HepG2 (cell line): ENCODE results near the gene ZNF48. TPM values are rescaled to one million over a fixed set of nuclear protein-coding genes. Genes with fewer than 3 reads are reported as not detected.

Experiments
- DRAP1 ChIP-seq: IDR thresholded peaks from 2 replicates; pipeline ENCODE4 v1.6.1; 2016; ENCODE audit warnings: missing genetic modification reagents, missing compliant biosample characterization
- GFI1 ChIP-seq: sonication (generic); formaldehyde crosslinking; IDR thresholded peaks from 2 replicates; pipeline ENCODE4 v1.5.0; 2020; ENCODE audit warnings: missing genetic modification reagents, mild to moderate bottlenecking, borderline replicate concordance
- NFIB ChIP-seq: sonication (generic); formaldehyde crosslinking; IDR thresholded peaks from 2 replicates; pipeline ENCODE4 v1.9.0; 2021; ENCODE audit warnings: missing genetic modification reagents, mild to moderate bottlenecking, borderline replicate concordance
- PHF20 ChIP-seq: sonication (generic); formaldehyde crosslinking; IDR thresholded peaks from 2 replicates; pipeline ENCODE4 v1.5.0; 2020; ENCODE audit warnings: mild to moderate bottlenecking, missing genetic modification reagents
- RELA ChIP-seq: sonication (generic); formaldehyde crosslinking; IDR thresholded peaks from 2 replicates; pipeline ENCODE4 v1.4.0; 2020; ENCODE audit warnings: missing genetic modification reagents
- SYNCRIP ChIP-seq: fragments of 200-400 bp; formaldehyde crosslinking; IDR thresholded peaks from 2 replicates; pipeline ENCODE4 v1.6.1; 2018; ENCODE audit warnings: mild to moderate bottlenecking, low read depth, low read length; ENCODE audit not compliant: insufficient read depth
- THRA ChIP-seq: sonication (generic); formaldehyde crosslinking; IDR thresholded peaks from 2 replicates; pipeline ENCODE4 v1.4.0; 2020; ENCODE audit warnings: missing genetic modification reagents, borderline replicate concordance
- U2AF2 ChIP-seq: fragments of 200-400 bp; formaldehyde crosslinking; IDR thresholded peaks from 2 replicates; pipeline ENCODE4 v1.6.1; 2017; ENCODE audit warnings: low read depth, mild to moderate bottlenecking, low read length
- ZC3H4 ChIP-seq: sonication (generic); formaldehyde crosslinking; IDR thresholded peaks from 2 replicates; pipeline ENCODE4 v1.4.0; 2020; ENCODE audit warnings: missing genetic modification reagents, borderline replicate concordance
- ZGPAT ChIP-seq: IDR thresholded peaks from 2 replicates; pipeline ENCODE4 v1.6.1; 2016; ENCODE audit warnings: mild to moderate bottlenecking
- ZHX1 ChIP-seq: sonication (generic); formaldehyde crosslinking; IDR thresholded peaks from 2 replicates; pipeline ENCODE4 v1.8.1; 2022; ENCODE audit warnings: low read depth, mild to moderate bottlenecking, missing genetic modification reagents
- ZNF10 ChIP-seq: sonication (generic); formaldehyde crosslinking; IDR thresholded peaks from 2 replicates; pipeline ENCODE4 v1.4.0; 2020; ENCODE audit warnings: mild to moderate bottlenecking, low read depth, missing genetic modification reagents, borderline replicate concordance
- ZNF451 ChIP-seq: sonication (generic); formaldehyde crosslinking; IDR thresholded peaks from 2 replicates; pipeline ENCODE4 v1.5.0; 2020; ENCODE audit warnings: mild to moderate bottlenecking, missing genetic modification reagents
- ZNF549 ChIP-seq: sonication (generic); formaldehyde crosslinking; IDR thresholded peaks from 2 replicates; pipeline ENCODE4 v1.5.0; 2020; ENCODE audit warnings: missing genetic modification reagents
- polyA plus RNA-seq, 8 experiments: library from polyadenylated mRNA; depleted of rRNA in 3 of 8; stranded (reverse) in 7 of 8; unstranded in 1 of 8; fragments of >200 nt; fragmentation: Illumina TruSeq in 4 of 8; extraction: Trizol in 4 of 8; gene quantifications; 2 replicates each; pipeline versions ENCODE4 v1.2.1 to v1.2.3, GENCODE V29; 2011 to 2016; ENCODE audit warnings: low read depth in 4 of 8, missing spikeins in 1 of 8, mixed read lengths in 1 of 8; ENCODE audit not compliant: insufficient read depth in 1 of 8
- total RNA-seq, 5 experiments: library from RNA; depleted of rRNA; stranded (reverse); fragments of >200 nt; fragmentation: Illumina TruSeq; extraction: Trizol; gene quantifications; 2 replicates each; pipeline ENCODE4 v1.2.3, GENCODE V29; 2016; ENCODE audit warnings: low read depth in 1 of 5
- TF ChIP-seq, protein P1 (sequence below): sonication (generic); formaldehyde crosslinking; IDR thresholded peaks from 2 replicates; pipeline ENCODE4 v1.8.0; 2022; ENCODE audit warnings: missing genetic modification reagents, mild to moderate bottlenecking, inconsistent platforms, borderline replicate concordance

The ZNF48 gene
- total and polyA plus RNA-seq, 2 of the 13 experiments (the other 11 are each of a cell fraction or from before 2014, with no cell fraction given), result 9.9 to 12.3 TPM

GRCh38 chr16:30377812-30378235, 17.4 kb upstream of the ZNF48 start (continued):
- TF ChIP-seq GFI1 (CRISPR knock-in tag), result no peak
- peak; percentile 77 for TF ChIP-seq PHF20 (CRISPR knock-in tag)
- peak; percentile 47; the same call in 1 of the 2 replicates for TF ChIP-seq ZGPAT (CRISPR knock-in tag)
- TF ChIP-seq ZNF549 (CRISPR knock-in tag), result no peak
- TF ChIP-seq U2AF2, result no peak
- no peak for TF ChIP-seq ZNF451 (CRISPR knock-in tag)
- TF ChIP-seq ZC3H4 (CRISPR knock-in tag), result peak; percentile 9; the same call in 1 of the 2 replicates
- TF ChIP-seq THRA, result no peak
- TF ChIP-seq NFIB (CRISPR knock-in tag), result no peak
- no peak for TF ChIP-seq ZNF10 (CRISPR knock-in tag)
- peak; percentile 62; the same call in 1 of the 2 replicates for TF ChIP-seq DRAP1
- TF ChIP-seq, protein P1, sequence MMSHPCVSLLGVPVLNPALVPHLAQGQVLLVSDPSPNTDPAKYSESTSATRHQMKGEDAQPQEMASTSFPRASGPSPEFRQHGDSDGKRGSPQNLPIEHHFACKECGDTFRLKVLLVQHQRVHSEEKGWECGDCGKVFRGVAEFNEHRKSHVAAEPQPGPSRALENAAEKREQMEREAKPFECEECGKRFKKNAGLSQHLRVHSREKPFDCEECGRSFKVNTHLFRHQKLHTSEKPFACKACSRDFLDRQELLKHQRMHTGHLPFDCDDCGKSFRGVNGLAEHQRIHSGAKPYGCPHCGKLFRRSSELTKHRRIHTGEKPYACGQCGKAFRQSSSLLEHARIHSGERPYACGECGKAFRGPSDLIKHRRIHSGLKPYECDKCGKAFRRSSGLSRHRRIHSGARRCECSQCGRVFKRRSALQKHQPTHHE, result 0 out of 2 replicates have a peak, but pooled peaks have one; percentile 21
- TF ChIP-seq ZHX1 (CRISPR knock-in tag), result peak; percentile 29
- no peak for TF ChIP-seq SYNCRIP
- TF ChIP-seq RELA (CRISPR knock-in tag), result no peak
